Measurements from ENCODE around the gene FLAD1.
A peak's percentile ranks its signal among the peaks of the same experiment; 100 is the strongest.

FLAD1 gene

DNA sequence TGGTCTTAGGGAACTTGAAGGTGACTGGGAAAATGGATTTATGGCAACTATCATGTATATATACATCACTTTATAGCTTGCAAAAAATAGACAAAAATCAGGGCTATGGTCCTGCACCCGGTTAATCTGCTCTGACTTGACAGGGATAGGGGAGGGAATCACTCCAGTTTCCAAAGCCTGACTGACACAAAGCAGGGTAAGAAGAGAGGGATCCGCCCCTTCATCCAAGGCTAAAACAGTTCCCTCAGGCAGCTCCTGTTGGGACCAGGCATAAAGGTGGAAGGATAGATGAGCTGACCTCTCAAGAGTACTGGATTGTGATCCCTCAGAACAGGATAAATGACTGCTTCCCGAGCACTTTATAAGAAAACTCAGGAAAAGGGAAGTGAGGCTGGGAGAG lies 28.6 kb upstream of the FLAD1 start:
- Histone ChIP-seq H3K4me3 (ENCODE audit: low read depth, low read length) (no peak overlapping the region), H3K27ac (ENCODE audit: low read depth, low read length) (no peak overlapping the region), H2AFZ (ENCODE audit: low read length, unreplicated experiment) (no peak overlapping the region), H3K79me2 (ENCODE audit: control insufficient read depth, insufficient read depth, low read length, unreplicated experiment) (no peaks in the 10 kb centered on the region), H3K36me3 (ENCODE audit: insufficient read depth, low read length) (no peaks in the 10 kb centered on the region), H3K27me3 (ENCODE audit: insufficient read depth, low read length) (no peaks in the 10 kb centered on the region), H3K4me1 (ENCODE audit: control insufficient read depth, insufficient read depth, low read length, unreplicated experiment) (peaks cover 13% of the 10 kb centered on the region)

DNA sequence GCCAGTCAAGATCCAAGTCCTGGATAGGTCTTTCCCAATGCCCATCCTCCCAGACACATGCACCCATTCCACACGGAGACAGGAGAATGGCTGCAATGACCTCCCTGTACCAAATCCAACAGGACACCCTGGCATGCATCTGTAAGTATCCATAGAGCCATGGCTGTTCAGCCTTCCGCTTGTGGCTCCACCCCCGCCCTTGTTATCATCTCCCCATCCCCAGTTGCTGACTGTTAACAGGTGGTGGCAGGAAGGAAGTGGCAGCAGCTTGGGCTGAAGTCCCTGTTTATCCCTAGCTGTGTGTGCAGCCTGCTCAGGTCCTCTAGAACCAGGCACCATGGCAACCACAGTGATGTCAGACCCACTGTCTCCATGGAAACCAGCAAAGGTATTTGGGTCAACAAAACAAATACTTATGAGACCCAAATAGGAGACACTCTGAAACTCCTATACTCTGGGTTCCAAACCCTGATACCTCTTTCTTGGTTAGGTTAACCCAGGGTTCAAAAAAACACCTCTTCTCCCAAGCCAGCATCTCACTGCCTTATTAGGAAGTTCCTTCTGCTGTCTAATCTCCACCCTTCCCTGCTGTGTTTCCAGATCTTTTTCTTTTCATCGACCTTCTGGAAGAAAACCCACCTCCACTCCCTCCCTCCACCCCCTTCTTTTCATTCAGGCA lies 28.0 kb upstream of the FLAD1 start:
- peak overlapping the region; percentile 83 for H3K4me3 ChIP-seq (ENCODE audit: low read depth, low read length)
- no peaks in the 10 kb centered on the region for H3K36me3 ChIP-seq (ENCODE audit: insufficient read depth, low read length)
- H3K4me1 ChIP-seq (ENCODE audit: control insufficient read depth, insufficient read depth, low read length, unreplicated experiment), result peaks cover 13% of the 10 kb centered on the region
- no peaks in the 10 kb centered on the region for H3K79me2 ChIP-seq (ENCODE audit: control insufficient read depth, insufficient read depth, low read length, unreplicated experiment)
- peak overlapping the region; percentile 54 for H2AFZ ChIP-seq (ENCODE audit: low read length, unreplicated experiment)
- H3K27me3 ChIP-seq (ENCODE audit: insufficient read depth, low read length), result no peaks in the 10 kb centered on the region
- H3K27ac ChIP-seq (ENCODE audit: low read depth, low read length), result peak overlapping the region; percentile 86

DNA sequence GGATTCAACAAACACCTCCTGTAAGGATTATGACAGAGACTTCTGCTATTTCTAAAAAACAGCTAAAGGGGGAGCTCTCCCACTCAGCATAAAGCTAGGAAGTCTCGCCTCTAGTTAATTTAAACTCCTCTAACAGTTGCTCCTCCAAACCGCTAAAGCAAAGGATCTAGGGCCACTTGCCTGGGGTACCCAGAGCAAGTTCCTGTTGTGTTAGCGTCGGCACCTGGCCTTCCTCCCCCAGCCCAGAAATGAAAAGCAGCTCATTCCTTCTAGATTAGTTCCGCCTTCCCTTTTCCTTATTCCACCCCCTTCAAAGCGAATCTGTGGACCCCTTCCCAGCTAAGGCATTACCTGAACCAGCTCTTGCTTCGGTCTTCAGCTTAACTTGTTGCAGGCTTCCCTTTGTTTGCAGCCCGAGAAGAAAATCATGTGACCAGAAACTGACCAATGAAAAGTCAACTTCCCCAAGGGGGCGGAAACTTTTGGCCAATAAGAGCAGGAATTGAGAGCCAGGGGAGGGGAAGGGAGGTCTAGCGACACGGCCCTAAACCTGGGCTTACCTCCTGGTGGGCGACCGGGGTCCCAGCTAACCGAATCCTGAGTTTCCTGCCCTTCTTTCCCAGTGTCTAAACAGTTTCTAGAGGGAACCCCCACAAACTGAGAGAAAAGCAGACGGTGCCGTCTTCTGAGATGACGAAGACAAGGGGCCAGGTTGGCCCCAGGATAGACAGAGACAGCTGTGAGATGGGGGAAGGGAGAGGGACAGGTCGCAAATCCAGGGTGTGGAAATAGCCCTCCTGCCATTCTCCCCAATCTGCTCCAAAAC lies 27.2 kb upstream of the FLAD1 start, which contains the start of gene PBXIP1:
Gene PBXIP1, minus strand, starts transcription at position 382 of the 826 bp plus-strand sequence. CDS start 2,378 bp downstream, outside the sequence.
- H3K4me1 ChIP-seq (ENCODE audit: control insufficient read depth, insufficient read depth, low read length, unreplicated experiment), result peaks cover 16% of the 10 kb centered on the region
- H3K27me3 ChIP-seq (ENCODE audit: insufficient read depth, low read length), result no peaks in the 10 kb centered on the region
- H2AFZ ChIP-seq (ENCODE audit: low read length, unreplicated experiment), result peak within 1 kb of the TSS; percentile 54
- no peaks in the 10 kb centered on the region for H3K36me3 ChIP-seq (ENCODE audit: insufficient read depth, low read length)
- peak within 1 kb of the TSS; percentile 83 for H3K4me3 ChIP-seq (ENCODE audit: low read depth, low read length)
- H3K27ac ChIP-seq (ENCODE audit: low read depth, low read length), result peak within 1 kb of the TSS; percentile 86
- H3K79me2 ChIP-seq (ENCODE audit: control insufficient read depth, insufficient read depth, low read length, unreplicated experiment), result peaks cover 6% of the 10 kb centered on the region

DNA sequence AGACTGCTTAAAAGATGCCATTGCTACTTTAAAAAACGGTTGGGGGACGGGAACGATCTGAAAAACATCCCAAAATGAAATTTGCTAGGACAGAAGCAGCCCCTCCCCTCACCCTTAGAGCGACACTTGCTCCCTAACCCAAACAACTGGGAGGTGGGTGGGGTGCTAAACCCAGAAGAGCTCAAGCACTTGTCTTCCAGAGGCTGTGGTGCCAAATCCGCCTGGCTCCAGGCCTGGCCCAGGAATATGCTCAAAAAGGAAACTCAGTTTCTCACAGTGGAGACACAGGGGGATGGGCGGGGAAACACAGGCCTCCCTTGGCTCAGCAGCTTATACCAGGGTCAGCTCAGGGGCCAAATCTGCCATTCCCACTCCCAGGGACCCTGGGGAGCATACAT lies 26.6 kb upstream of the FLAD1 start:
- Histone ChIP-seq H3K4me1 (ENCODE audit: control insufficient read depth, insufficient read depth, low read length, unreplicated experiment) (peaks cover 16% of the 10 kb centered on the region), H3K4me3 (ENCODE audit: low read depth, low read length) (peak overlapping the region; percentile 83), H3K27ac (ENCODE audit: low read depth, low read length) (peak overlapping the region; percentile 1; the same call in 1 of the 2 replicates), H3K36me3 (ENCODE audit: insufficient read depth, low read length) (no peaks in the 10 kb centered on the region), H3K27me3 (ENCODE audit: insufficient read depth, low read length) (no peaks in the 10 kb centered on the region), H3K79me2 (ENCODE audit: control insufficient read depth, insufficient read depth, low read length, unreplicated experiment) (peaks cover 8% of the 10 kb centered on the region), H2AFZ (ENCODE audit: low read length, unreplicated experiment) (peak overlapping the region; percentile 6)

DNA sequence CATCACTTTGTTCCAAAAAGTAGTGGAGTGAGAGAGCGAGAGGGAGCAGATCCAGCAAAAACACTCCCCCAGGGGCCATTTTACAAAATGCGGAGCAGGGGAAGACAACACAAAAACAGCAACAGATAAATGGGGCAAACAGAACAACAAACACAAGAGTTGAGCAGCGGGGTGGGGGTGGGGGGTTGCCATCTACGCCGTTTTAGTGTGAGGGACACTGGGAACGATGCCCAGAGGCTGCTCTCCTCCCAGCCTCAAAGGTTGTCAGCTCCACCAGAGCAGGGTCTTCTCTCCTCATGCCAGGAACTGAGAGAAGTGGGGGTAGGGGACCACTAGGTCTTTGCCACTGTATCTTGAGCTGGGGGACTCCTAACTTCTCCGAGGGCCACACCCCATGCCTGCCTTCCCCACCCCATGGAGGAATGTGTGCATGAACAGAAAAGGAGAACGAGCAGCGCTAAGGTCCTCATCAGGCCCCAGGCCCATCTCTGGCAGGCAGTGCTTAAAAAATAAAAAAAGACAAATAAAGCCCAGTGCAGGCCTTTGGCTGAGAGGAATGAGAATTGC lies 26.0 kb upstream of the FLAD1 start:
- H3K4me3 ChIP-seq (ENCODE audit: low read depth, low read length), result no peak overlapping the region
- no peak overlapping the region for H2AFZ ChIP-seq (ENCODE audit: low read length, unreplicated experiment)
- peak overlapping the region; percentile 1; the same call in 1 of the 2 replicates for H3K27ac ChIP-seq (ENCODE audit: low read depth, low read length)
- no peaks in the 10 kb centered on the region for H3K27me3 ChIP-seq (ENCODE audit: insufficient read depth, low read length)
- peaks cover 17% of the 10 kb centered on the region for H3K4me1 ChIP-seq (ENCODE audit: control insufficient read depth, insufficient read depth, low read length, unreplicated experiment)
- peaks cover 8% of the 10 kb centered on the region for H3K79me2 ChIP-seq (ENCODE audit: control insufficient read depth, insufficient read depth, low read length, unreplicated experiment)
- H3K36me3 ChIP-seq (ENCODE audit: insufficient read depth, low read length), result no peaks in the 10 kb centered on the region

DNA sequence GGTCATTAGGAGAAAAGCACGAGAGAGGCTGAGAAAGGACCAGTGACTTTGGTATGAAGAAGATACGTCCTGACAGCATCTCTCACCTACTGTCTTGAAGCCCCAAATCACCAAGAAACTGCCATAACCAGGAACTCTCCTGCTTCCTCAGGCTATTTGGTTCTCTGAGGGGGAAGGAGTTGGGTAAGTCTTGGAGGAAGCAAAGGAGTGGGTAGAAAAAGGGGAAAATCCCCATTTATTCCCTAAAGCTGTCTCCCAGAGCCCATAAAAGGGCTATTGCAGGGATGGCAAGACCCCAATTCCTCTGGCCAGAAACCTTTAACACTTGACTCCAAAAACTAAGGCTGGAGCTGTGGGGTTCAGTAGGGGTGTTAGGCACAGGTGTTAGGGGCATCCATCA lies 25.1 kb upstream of the FLAD1 start:
- no peaks in the 10 kb centered on the region for H3K36me3 ChIP-seq (ENCODE audit: insufficient read depth, low read length)
- H3K27me3 ChIP-seq (ENCODE audit: insufficient read depth, low read length), result no peaks in the 10 kb centered on the region
- peaks cover 26% of the 10 kb centered on the region for H3K4me1 ChIP-seq (ENCODE audit: control insufficient read depth, insufficient read depth, low read length, unreplicated experiment)
- no peak overlapping the region for H3K4me3 ChIP-seq (ENCODE audit: low read depth, low read length)
- H3K27ac ChIP-seq (ENCODE audit: low read depth, low read length), result no peak overlapping the region
- H2AFZ ChIP-seq (ENCODE audit: low read length, unreplicated experiment), result no peak overlapping the region
- peaks cover 8% of the 10 kb centered on the region for H3K79me2 ChIP-seq (ENCODE audit: control insufficient read depth, insufficient read depth, low read length, unreplicated experiment)

DNA sequence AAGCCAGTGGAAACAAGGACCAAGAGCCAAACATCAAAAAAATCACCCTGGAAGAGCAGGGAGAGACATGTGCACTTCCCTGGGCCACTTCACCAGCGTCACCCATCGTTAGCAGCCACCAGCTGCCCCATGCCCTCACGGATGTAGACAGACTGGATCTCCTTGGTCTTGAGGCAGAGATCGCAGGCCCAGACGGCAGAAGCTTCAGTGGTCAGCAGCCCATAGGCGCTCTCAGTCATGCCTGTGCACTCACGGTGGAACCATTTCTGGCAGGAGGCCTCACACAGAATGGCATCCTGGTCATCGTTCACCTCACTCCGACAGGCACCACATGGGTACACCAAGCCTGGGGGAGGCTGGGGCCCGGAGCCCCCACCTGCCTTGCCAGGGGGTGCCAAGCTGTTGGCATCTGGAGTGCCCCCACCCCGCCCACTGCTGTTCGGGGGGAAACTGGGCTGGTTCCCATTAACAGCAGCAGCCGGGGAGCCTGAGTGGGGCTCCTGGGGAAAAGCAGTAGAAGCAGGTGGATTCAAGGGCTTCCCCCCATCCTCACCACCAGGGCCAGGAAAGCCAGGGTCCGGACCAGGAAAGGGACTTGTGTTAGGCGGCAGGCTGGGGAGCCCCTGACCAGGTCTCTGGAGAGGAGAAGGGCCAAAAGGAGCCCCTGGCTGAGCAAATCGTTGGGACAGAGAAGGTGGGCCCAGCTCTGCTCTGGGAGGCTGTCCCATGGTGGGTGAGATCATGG lies 24.3 kb upstream of the FLAD1 start:
- H3K4me1 ChIP-seq (ENCODE audit: control insufficient read depth, insufficient read depth, low read length, unreplicated experiment), result peaks cover 33% of the 10 kb centered on the region
- no peaks in the 10 kb centered on the region for H3K27me3 ChIP-seq (ENCODE audit: insufficient read depth, low read length)
- H3K27ac ChIP-seq (ENCODE audit: low read depth, low read length), result no peak overlapping the region
- H3K4me3 ChIP-seq (ENCODE audit: low read depth, low read length), result no peak overlapping the region
- no peaks in the 10 kb centered on the region for H3K36me3 ChIP-seq (ENCODE audit: insufficient read depth, low read length)
- no peak overlapping the region for H2AFZ ChIP-seq (ENCODE audit: low read length, unreplicated experiment)
- peaks cover 8% of the 10 kb centered on the region for H3K79me2 ChIP-seq (ENCODE audit: control insufficient read depth, insufficient read depth, low read length, unreplicated experiment)

DNA sequence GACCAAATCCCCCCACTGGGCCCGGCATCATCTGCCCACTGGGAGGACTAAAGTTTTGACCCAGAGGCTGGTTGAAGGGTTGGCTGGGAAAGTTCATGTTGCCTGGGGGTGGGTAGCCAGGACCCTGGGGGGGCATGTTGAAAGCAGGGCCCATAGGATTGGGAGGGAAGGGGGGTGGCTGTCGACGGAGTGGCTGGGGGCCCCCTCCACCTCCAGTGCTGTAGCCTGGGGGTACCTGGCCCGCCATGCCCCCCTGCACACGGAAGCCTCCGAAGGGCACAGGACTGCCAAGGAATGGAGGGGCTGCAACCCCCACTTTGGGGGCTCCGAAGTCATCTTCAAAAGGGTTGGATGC lies 23.7 kb upstream of the FLAD1 start:
- no peak overlapping the region for H3K27ac ChIP-seq (ENCODE audit: low read depth, low read length)
- H3K36me3 ChIP-seq (ENCODE audit: insufficient read depth, low read length), result no peaks in the 10 kb centered on the region
- H3K27me3 ChIP-seq (ENCODE audit: insufficient read depth, low read length), result no peaks in the 10 kb centered on the region
- H3K4me1 ChIP-seq (ENCODE audit: control insufficient read depth, insufficient read depth, low read length, unreplicated experiment), result peaks cover 35% of the 10 kb centered on the region
- no peak overlapping the region for H2AFZ ChIP-seq (ENCODE audit: low read length, unreplicated experiment)
- peaks cover 8% of the 10 kb centered on the region for H3K79me2 ChIP-seq (ENCODE audit: control insufficient read depth, insufficient read depth, low read length, unreplicated experiment)
- H3K4me3 ChIP-seq (ENCODE audit: low read depth, low read length), result no peak overlapping the region

DNA sequence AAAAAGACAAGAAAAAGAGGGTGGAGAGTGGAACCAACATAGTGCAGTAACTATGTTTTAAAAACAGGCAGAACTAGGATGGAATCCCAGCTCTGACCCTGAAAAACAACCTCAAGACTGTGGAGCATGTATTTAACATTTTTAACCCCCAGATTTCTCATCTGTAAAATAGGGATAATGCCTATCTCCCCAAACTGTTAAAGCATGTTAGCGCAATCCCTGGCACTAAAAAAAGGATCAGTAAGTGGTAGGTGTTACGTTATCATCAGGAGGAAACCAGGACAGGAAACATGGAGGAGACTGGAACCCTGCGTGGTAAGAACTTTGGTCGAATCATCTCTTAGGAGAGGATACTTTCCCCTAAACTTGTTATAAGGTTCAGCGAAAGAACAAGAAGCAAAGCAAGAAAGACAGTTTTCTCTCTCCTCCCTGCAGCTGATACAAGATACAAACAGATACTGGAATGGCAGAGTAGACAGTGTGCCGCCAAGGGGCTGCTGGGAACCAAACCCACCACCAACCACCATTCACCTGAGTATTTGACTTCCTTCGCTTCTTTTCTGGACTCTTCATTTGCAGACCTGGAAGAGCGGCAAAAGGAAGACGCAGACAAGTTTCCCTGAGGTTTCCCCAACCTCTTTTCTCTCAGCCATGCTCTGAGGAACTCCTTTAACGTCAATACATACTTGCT lies 22.6 kb upstream of the FLAD1 start:
- no peak overlapping the region for H2AFZ ChIP-seq (ENCODE audit: low read length, unreplicated experiment)
- H3K27me3 ChIP-seq (ENCODE audit: insufficient read depth, low read length), result no peaks in the 10 kb centered on the region
- H3K4me1 ChIP-seq (ENCODE audit: control insufficient read depth, insufficient read depth, low read length, unreplicated experiment), result peaks cover 34% of the 10 kb centered on the region
- peaks cover 8% of the 10 kb centered on the region for H3K79me2 ChIP-seq (ENCODE audit: control insufficient read depth, insufficient read depth, low read length, unreplicated experiment)
- peaks cover 3% of the 10 kb centered on the region; the same call in 1 of the 2 replicates for H3K36me3 ChIP-seq (ENCODE audit: insufficient read depth, low read length)
- peak overlapping the region; percentile 83 for H3K4me3 ChIP-seq (ENCODE audit: low read depth, low read length)
- peak overlapping the region; percentile 80; the same call in 1 of the 2 replicates for H3K27ac ChIP-seq (ENCODE audit: low read depth, low read length)
